Esophagus muscularis mucosa (tissue), 3 donors: ENCODE data around the gene DMD.

Source experiments
- EP300 ChIP-seq: sonication (generic); formaldehyde crosslinking; IDR thresholded peaks from one replicate; pipeline ENCODE4 v1.6.1; 2017; ENCODE audit warnings: antibody characterized with exemption
- TF ChIP-seq, protein P1 (sequence below), 3 experiments: fragments of 200-600 bp in 2 of 3; fragments of 450-650 bp in 1 of 3; sonication (generic) in 2 of 3; IDR thresholded peaks; one replicate each; pipeline ENCODE4 v1.5.1; 2017 to 2019; ENCODE audit warnings: antibody characterized with exemption in 3 of 3, mild to moderate bottlenecking in 2 of 3, moderate library complexity in 1 of 3

- TF ChIP-seq, protein P1, sequence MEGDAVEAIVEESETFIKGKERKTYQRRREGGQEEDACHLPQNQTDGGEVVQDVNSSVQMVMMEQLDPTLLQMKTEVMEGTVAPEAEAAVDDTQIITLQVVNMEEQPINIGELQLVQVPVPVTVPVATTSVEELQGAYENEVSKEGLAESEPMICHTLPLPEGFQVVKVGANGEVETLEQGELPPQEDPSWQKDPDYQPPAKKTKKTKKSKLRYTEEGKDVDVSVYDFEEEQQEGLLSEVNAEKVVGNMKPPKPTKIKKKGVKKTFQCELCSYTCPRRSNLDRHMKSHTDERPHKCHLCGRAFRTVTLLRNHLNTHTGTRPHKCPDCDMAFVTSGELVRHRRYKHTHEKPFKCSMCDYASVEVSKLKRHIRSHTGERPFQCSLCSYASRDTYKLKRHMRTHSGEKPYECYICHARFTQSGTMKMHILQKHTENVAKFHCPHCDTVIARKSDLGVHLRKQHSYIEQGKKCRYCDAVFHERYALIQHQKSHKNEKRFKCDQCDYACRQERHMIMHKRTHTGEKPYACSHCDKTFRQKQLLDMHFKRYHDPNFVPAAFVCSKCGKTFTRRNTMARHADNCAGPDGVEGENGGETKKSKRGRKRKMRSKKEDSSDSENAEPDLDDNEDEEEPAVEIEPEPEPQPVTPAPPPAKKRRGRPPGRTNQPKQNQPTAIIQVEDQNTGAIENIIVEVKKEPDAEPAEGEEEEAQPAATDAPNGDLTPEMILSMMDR (IDR thresholded peaks at IDR 0.05) = no peak
- TF ChIP-seq EP300 = no peak
These were observed 41.0 kb upstream of the DMD start for GRCh38 chrX:33252306-33252825.
